Urinary bladder (tissue), 4 donors: Measurements from ENCODE around the gene G6PD. TPM values are rescaled to one million over a fixed set of nuclear protein-coding genes. Genes with fewer than 3 reads are reported as not detected.

Source experiments
- DNase-seq: peaks from one replicate; pipeline ENCODE4 v3.0.0-alpha.2; 2015; ENCODE audit errors: extremely low spot score
- H3K27ac ChIP-seq: one replicate; pipeline ENCODE4 v1.5.1; 2013; ENCODE audit warnings: low read depth, mild to moderate bottlenecking, moderate library complexity
- H3K36me3 ChIP-seq: one replicate; pipeline ENCODE4 v1.6.1; 2013; ENCODE audit warnings: mild to moderate bottlenecking, moderate library complexity; ENCODE audit not compliant: insufficient read depth
- H3K4me1 ChIP-seq: one replicate; pipeline ENCODE4 v1.6.1; 2013; ENCODE audit warnings: mild to moderate bottlenecking, moderate library complexity; ENCODE audit not compliant: insufficient read depth
- H3K4me3 ChIP-seq: one replicate; pipeline ENCODE4 v1.5.1; 2013; ENCODE audit warnings: low read depth, low read length
- WGBS: extraction: QIAGEN DNeasy Blood & Tissue Kit; methylation state at CpG from one replicate; pipeline ENCODE4 v1.1.7; 2013; 5-methylcytosine and 5-hydroxymethylcytosine counted together
- polyA plus RNA-seq: library from polyadenylated mRNA; stranded (reverse); fragments of 200-250 nt; gene quantifications from one replicate; pipeline ENCODE4 v1.2.3, GENCODE V29; 2013
- small RNA-seq: library from RNA; depleted of rRNA; stranded (forward); fragments of <200 nt; gene quantifications from one replicate; pipeline ENCODE3, GENCODE V24; 2014
- total RNA-seq: library from RNA; depleted of rRNA; stranded (reverse); fragments of >200 nt; gene quantifications from one replicate; pipeline ENCODE4 v1.2.3, GENCODE V29; 2014
- donor health status: healthy with polysubstance abuse.
- donor health status: healthy.

G6PD gene
- total and polyA plus RNA-seq, 2 donors: 12.8 to 77.6 TPM

DNA sequence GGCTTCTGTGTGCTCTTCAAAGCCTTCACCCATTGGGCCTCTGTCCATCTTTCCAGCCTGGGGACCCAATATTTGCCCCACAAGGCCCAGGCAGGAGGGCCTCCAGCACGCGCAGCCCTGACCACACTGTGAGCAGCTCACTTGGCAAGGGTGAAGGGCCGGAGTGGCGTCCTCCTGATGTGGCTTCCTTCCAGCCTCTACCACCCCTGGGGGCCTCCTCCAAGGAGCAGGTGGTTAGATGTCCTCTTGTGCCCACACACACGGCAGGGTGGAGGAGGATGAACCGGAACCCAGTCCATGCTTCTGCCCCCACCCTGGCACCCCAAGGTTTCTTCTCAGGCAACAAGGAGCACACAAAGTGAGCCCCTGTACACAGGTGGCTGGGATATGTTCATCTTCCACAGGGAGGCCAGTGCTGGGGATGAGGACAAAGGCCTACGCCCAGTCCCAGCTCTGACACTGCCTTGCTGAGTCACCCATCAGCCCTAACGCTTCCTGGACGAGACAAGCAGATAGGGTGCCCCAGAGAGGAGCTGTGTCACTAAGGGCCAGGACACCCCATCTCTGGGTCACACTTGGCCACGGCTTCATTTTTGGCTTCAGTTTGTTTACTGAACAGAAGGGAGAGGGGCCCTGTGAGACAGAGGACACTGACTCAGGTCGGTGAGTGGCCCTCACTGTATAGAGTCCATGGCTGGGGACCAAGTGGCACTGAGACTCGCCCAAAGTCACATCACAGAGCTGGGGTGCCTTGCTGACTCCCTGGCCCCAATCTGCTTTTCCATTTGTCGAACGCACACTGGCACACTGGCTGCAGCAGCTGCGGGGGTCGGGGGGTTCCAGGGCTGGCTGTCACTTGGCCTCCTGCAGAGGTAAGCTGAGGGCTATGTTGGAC is 62.1 kb downstream of the G6PD start:
- Histone ChIP-seq H3K36me3 (peaks cover 1% of the 10 kb centered on the region), H3K4me1 (no peaks in the 10 kb centered on the region), H3K27ac (no peak overlapping the region), H3K4me3 (no peak overlapping the region)
- DNase-seq: no peak
- WGBS: 76% methylated on average over 16 of the region's 16 CpGs

DNA sequence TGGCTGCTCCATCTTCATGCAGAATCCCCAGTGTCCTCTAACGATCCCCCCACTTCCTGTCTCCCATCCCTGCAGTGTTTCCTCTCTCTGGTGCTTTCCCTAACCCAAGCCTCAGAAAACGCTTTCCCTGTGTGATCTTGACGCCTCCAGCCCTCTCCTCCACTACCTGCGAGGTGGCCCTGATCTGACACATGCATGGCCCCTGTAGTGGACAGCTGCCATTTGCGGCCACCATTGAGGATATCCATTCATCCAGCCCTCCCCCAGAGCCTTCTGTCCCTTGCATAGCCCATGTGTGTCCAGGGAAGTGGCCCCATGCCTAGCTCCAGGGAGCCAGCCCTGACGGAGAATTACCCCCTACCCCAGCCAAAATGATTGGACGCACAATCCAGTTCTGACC is 63.3 kb downstream of the G6PD start:
- H3K27ac ChIP-seq: no peak overlapping the region
- H3K4me3 ChIP-seq: no peak overlapping the region
- WGBS: 84% methylated on average over 7 of the region's 7 CpGs
- no peaks in the 10 kb centered on the region for H3K4me1 ChIP-seq
- peaks cover 1% of the 10 kb centered on the region for H3K36me3 ChIP-seq
- DNase-seq: no peak

DNA sequence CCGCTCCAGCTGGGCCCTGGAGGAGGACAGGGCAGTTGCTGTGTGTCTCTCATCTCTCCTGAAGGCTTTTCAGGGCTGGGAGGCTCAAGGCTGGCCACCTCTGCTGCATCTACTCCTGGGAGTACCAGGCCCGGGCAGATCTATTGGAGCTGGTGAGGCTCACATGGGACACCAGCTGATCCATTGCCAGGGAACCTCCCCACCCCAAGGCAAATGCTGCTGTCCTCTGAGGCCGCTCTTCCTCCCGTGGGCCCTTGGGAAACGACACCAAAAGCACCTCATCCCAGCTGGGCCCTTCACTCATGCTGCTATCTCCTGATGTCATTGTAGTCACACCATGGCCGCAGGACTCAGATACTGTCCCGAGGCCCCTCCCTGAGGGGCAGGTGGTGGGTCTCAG is 63.9 kb downstream of the G6PD start:
- 70% methylated on average over 7 of the region's 7 CpGs for WGBS
- H3K4me3 ChIP-seq: no peak overlapping the region

DNA sequence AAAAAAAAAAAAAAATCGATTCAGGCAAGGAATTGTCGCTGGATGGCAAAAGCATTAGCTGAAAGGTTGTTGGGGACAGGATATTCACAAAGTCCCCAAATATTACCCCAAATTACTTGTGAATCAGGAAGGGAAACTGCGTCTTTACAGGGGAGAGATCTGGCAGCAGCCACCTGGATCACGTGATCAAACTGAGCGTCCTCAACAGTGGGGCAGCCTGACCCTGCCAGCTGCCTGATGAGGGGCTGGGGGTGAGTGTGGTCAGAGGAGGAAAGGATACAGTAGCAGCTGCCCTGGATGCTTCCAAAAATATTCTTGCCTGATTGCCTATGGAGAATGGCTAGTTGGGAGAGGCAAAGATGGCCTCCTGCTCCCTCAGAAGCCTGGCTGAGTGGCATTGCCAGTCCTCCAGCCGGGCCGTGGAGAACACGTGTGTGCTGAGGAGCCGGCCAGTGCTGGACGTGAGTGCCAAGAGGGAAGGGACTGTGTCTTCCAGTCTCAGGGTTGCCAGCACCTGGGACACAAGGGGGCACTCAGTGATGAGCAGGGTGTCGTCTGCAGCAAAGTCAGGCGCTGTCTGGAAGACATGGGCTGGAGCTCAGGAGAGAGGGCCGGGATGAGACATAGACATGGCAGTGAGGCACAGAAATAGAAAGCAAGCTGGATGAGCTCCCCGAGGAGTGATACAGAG is 64.6 kb downstream of the G6PD start:
- DNase-seq: no peak
- Histone ChIP-seq H3K4me1 (no peaks in the 10 kb centered on the region), H3K36me3 (peaks cover 1% of the 10 kb centered on the region), H3K4me3 (no peak overlapping the region), H3K27ac (no peak overlapping the region)
- WGBS: 77% methylated on average over 14 of the region's 14 CpGs

More for the DNA sequence above, 63.9 kb downstream of the G6PD start:
- Histone ChIP-seq H3K27ac (no peak overlapping the region), H3K4me1 (no peaks in the 10 kb centered on the region), H3K36me3 (peaks cover 1% of the 10 kb centered on the region)
- no peak for DNase-seq

Small RNAs within 50 kb of the gene (small RNA-seq; reads per million reads assigned to genes)
- gene RN7SL697P: not detected

Other genes with a start within 250 kb of the G6PD start
- 1,306 TPM for gene FLNA, start 172.2 kb downstream of the G6PD start, total RNA-seq
- 6,054 TPM for gene FLNA, start 172.2 kb downstream of the G6PD start, polyA plus RNA-seq
- gene EMD, start 167.6 kb downstream of the G6PD start, total RNA-seq: 25.9 TPM
- gene EMD, start 167.6 kb downstream of the G6PD start, polyA plus RNA-seq: 138 TPM
- 3,691 TPM for gene RPL10, start 148.5 kb downstream of the G6PD start, total RNA-seq
- gene RPL10, start 148.5 kb downstream of the G6PD start, polyA plus RNA-seq: 5,631 TPM
- 11.9 TPM for gene DNASE1L1, start 137.6 kb downstream of the G6PD start, total RNA-seq
- 22.3 TPM for gene DNASE1L1, start 137.6 kb downstream of the G6PD start, polyA plus RNA-seq
- gene TAFAZZIN, start 135.3 kb downstream of the G6PD start, total RNA-seq: 13.4 TPM
- 33.4 TPM for gene TAFAZZIN, start 135.3 kb downstream of the G6PD start, polyA plus RNA-seq
- 25.5 TPM for gene ATP6AP1, start 118.2 kb downstream of the G6PD start, total RNA-seq
- 91.8 TPM for gene ATP6AP1, start 118.2 kb downstream of the G6PD start, polyA plus RNA-seq
- gene GDI1, start 109.7 kb downstream of the G6PD start, total RNA-seq: 33.0 TPM
- 138 TPM for gene GDI1, start 109.7 kb downstream of the G6PD start, polyA plus RNA-seq
- gene FAM50A, start 102.7 kb downstream of the G6PD start, total RNA-seq: 14.9 TPM
- gene FAM50A, start 102.7 kb downstream of the G6PD start, polyA plus RNA-seq: 81.9 TPM
- 17.3 TPM for gene PLXNA3, start 88.6 kb downstream of the G6PD start, total RNA-seq
- 10.1 TPM for gene PLXNA3, start 88.6 kb downstream of the G6PD start, polyA plus RNA-seq
- gene LAGE3, start 67.6 kb downstream of the G6PD start, total RNA-seq: 7.7 TPM
- gene LAGE3, start 67.6 kb downstream of the G6PD start, polyA plus RNA-seq: 33.0 TPM
- gene UBL4A, start 60.2 kb downstream of the G6PD start, total RNA-seq: 20.4 TPM
- gene UBL4A, start 60.2 kb downstream of the G6PD start, polyA plus RNA-seq: 49.9 TPM
- 7.9 TPM for gene SLC10A3, start 56.2 kb downstream of the G6PD start, total RNA-seq
- 55.2 TPM for gene SLC10A3, start 56.2 kb downstream of the G6PD start, polyA plus RNA-seq
- gene FAM3A, start 30.6 kb downstream of the G6PD start, total RNA-seq: 11.2 TPM
- 67.8 TPM for gene FAM3A, start 30.6 kb downstream of the G6PD start, polyA plus RNA-seq
- gene IKBKG, start 774 bp upstream of the G6PD start, total RNA-seq: 5.3 TPM
- 38.5 TPM for gene IKBKG, start 774 bp upstream of the G6PD start, polyA plus RNA-seq
- not detected for gene CTAG1A, start 38.3 kb upstream of the G6PD start, total RNA-seq
- not detected for gene CTAG1A, start 38.3 kb upstream of the G6PD start, polyA plus RNA-seq
- not detected for gene CTAG1B, start 72.4 kb upstream of the G6PD start, total RNA-seq
- gene CTAG1B, start 72.4 kb upstream of the G6PD start, polyA plus RNA-seq: not detected
- not detected for gene CTAG2, start 106.7 kb upstream of the G6PD start, total RNA-seq
- not detected for gene CTAG2, start 106.7 kb upstream of the G6PD start, polyA plus RNA-seq
- 8.0 TPM for gene GAB3, start 204.2 kb upstream of the G6PD start, total RNA-seq
- 2.2 TPM for gene GAB3, start 204.2 kb upstream of the G6PD start, polyA plus RNA-seq
- gene DKC1, start 216.0 kb upstream of the G6PD start, total RNA-seq: 20.2 TPM
- 26.3 TPM for gene DKC1, start 216.0 kb upstream of the G6PD start, polyA plus RNA-seq